GM19025 (cell line): ENCODE measurements around the gene GALNT6.

Experiments used
- ATAC-seq: cut with Tn5 transposase; IDR thresholded peaks from one replicate; pipeline ENCODE4 v1.9.1; 2021; ENCODE audit warnings: mild to moderate bottlenecking, low read depth, moderate library complexity; ENCODE audit not compliant: unreplicated experiment

Gene GALNT6

DNA sequence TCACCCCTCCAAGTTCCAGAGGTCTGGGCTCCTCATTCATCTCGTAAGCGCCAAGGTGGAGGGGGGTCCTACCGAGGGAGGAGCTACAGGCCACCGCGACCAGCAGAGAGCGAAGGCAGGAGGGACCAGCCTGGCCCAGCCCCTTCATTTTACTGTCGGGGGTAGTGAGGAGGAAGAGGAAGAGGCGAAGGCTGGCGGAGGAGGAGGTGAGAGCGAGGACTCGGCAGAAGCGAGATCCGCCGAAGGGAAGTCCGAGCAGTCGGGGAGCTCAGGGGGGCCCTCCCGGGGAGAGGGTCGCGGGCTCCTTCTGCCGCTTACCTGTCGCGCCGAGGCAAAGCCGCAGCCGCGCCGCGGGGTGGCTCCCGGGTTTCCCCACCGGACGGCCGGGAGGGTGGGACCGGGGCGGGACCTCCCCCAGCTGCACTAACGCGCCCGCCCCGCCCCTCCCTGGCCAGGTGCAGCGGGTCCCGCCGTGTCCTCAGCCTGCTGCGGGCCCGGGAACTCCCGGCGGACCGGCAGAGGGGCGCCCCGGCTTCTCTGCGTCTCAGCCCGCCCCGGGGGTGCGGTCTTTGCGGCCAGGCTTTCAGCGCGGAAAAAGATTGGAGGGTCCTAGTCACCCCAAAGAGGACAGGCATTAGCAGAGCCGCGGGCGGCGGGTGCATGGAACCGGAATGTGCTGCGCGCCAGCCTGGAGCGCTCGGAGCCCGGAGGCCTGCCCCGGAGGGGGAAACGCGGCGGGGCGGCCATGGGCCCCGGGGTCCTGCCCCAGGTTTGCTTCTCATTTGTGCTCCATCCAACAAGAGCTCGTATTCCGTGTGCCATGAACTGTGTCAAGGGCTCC lies at the start of gene GALNT6:
Gene GALNT6, minus strand, starts transcription at position 124 of the 841 bp plus-strand sequence. CDS start 11,625 bp downstream, outside the sequence.
- ATAC-seq = peak; percentile 44

DNA sequence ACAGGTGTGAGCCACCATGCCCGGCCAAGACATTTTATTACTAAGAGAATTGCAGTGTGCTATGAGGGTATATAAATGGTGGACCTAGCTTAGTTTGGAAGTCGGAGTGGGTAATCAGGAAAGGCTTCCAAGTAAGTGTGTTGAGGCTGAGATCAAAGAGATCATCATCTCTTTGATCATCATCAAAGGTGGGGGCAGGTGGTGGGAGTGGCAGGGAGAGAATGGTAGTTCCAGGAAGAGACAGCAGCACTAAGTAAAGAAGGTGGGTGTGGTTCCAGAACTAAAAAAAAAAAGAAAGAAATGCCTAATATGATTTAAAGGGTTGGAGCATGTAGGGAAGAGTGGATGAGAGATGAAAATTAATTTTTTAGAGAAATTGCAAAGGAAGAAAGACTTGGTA lies 48.1 kb upstream of the GALNT6 start:
- ATAC-seq = no peak

DNA sequence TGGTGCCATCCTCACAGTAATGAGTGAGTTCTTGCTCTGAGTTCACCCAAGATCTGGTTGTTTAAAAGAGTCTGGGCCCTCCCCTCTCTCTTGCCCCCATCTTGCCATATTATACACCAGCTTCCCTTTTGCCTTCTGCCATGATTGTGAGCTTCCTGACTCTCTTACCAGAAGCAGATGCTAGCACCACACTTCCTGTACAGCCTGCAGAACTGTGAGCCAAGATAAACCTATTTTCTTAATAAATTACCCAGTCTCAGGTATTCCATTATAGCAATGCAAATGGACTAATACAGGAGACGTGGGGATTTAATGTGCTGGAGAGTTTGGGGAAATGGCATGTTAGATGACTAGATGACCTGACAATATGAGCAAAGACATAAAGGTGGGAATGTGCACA lies 46.2 kb upstream of the GALNT6 start:
- ATAC-seq = no peak

GRCh38 chr12:51434305-51434704 lies 43.1 kb upstream of the GALNT6 start:
- no peak for ATAC-seq

- no peak for ATAC-seq
Measured at GRCh38 chr12:51432921-51433320, 41.7 kb upstream of the GALNT6 start.

GRCh38 chr12:51430196-51430895 lies 39.1 kb upstream of the GALNT6 start:
- ATAC-seq = no peak

DNA sequence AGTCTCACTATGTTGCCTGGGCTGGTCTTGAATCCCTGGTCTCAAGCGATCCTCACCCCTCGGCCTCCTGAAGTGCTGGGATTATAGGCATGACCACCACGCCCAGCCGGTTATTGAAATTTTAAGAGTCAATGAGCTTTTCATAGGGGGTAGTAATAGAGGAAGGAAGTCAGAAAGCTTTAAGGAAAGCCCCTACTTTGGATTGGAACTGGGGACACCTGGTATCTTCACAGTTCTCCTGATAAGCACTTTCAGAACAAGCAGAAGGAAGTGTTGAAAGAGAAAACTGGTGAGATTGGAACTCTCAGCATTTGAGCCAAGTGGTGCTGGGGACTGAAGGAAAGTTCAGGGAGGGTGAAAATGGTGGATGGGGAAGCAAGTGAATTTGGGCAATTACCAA lies 38.5 kb upstream of the GALNT6 start:
- no peak for ATAC-seq

- ATAC-seq = no peak
Measured at GRCh38 chr12:51428256-51428655, 37.0 kb upstream of the GALNT6 start.

DNA sequence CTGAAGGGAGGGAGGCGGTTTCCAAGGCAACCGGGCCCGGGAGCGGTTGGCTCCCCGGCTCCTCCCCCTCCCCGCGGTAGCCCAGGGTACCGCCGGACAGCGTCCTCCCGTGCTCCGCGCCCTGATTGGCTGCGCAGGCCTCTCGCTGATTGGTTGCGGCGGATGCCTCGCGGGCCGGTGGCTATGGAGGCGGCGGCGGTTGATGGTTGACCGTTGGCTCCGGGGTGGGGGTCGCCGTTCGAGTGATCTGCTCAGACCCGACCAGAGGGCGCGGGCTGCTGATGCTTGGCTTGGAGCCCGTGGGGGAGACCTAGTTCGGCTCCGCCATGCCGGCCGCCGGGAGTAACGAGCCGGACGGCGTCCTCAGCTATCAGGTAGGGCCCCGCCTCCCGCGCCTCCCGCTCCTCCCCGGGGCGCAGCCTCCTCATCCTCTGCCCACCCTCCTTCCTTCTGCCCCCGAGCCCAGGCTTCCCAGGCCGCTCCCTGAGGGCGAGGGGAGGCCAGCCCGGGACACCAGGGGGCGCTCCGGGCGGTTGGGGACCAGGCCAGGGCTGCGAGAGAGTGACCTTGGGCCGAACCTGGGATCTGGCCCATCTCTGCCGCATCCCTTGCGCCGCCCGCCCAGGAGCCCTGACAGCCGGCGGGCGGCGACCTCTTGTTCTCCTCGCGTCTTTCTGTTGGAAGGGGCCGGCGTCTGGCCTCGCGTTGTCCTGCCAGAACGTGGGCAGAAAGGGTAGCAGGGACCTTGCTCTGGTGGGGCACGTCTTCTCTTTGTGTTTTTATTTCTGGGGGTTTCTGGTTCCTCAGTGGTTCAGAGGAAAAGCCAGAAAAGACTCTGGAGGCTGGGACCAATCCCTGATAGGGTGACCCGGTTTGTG lies 33.7 kb upstream of the GALNT6 start, which contains the start of gene SLC4A8:
Gene SLC4A8, plus strand, starts transcription at position 170 of the 878 bp plus-strand sequence. Its CDS starts 157 bp downstream, at position 327.
- peak; percentile 81 for ATAC-seq

- ATAC-seq = no peak
Measured at GRCh38 chr12:51424094-51424661, 33.0 kb upstream of the GALNT6 start.

- no peak for ATAC-seq
Measured at GRCh38 chr12:51421266-51421884, 30.2 kb upstream of the GALNT6 start.

- ATAC-seq = no peak
Measured at GRCh38 chr12:51419425-51420193, 28.4 kb upstream of the GALNT6 start.

- ATAC-seq = no peak
Measured at GRCh38 chr12:51417826-51418225, 26.6 kb upstream of the GALNT6 start.

- no peak for ATAC-seq
Measured at GRCh38 chr12:51415931-51416330, 24.7 kb upstream of the GALNT6 start.

DNA sequence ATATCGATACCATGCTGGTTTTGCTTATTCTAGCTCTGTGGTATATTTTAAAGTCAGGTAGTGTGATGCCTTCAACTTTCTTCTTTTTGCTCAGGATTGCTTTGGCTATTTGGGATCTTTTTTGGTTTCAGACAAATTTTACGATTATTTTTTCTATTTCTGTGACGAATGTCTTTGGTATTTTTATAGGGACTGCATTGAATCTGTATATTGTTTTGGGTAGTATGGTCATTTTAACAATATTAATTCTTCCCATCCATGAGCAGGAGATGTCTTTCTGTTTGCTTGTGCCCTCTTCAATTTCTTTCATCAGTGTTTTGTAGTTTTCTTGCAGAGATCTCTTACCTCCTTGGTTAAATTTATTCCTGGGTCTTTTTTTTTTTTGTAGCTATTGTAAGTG lies 22.6 kb upstream of the GALNT6 start:
- ATAC-seq = no peak

DNA sequence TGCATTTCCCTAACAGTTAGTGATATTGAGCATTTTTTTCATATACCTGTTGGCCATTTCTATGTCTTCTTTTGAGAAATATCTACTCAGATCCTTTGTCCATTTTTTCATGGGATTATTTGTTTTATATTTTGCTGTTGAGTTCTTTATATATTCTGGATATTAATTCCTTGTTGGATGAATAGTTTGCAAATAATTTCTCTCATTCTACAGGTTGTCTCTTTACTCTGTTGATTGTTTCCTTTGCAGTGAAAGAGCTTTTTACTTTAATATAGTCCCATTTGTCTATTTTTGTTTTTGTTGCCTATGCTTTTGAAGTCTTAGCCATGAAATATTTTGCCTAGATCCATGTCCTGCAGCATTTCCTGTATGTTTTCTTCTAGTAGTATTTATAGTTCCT lies 21.9 kb upstream of the GALNT6 start:
- no peak for ATAC-seq

DNA sequence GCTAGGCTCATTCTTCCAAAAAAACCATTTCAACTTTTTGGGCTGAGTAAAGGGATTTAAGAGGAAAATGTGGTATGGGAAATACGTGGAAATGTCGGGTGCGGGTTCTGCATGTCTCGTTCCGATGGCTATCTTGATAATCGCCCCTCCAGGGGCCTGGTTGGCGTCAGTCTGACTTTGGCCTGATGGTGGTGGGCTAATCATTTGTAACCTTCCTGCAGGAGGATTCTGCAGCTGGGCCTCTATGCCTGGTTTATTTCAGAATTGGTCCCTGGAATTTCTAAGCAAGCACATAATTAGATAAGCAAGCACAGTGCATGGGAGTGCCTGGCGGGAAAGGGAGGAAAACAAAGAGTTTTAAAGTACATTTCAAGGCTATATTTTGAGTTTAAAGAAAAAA lies 18.6 kb upstream of the GALNT6 start:
- no peak for ATAC-seq

DNA sequence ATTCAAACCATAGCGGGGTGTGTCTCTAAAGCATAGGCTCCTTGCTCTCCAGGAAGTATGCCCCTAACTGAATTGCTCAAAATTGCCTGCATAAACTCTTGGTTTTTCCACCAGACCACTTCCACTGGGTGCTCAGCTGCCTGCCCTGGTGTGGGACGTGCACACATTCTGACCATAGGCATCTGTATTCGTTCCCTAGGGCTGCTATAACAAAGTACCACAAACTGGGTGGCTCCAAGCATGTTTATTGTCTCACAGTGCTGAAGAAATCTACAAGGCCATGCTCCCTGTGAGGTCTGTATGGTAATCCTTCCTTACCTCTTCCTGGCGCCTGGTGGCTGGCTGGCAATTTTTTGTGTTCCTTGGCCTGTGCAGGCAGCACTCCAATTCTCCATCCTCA lies 16.4 kb upstream of the GALNT6 start:
- no peak for ATAC-seq

DNA sequence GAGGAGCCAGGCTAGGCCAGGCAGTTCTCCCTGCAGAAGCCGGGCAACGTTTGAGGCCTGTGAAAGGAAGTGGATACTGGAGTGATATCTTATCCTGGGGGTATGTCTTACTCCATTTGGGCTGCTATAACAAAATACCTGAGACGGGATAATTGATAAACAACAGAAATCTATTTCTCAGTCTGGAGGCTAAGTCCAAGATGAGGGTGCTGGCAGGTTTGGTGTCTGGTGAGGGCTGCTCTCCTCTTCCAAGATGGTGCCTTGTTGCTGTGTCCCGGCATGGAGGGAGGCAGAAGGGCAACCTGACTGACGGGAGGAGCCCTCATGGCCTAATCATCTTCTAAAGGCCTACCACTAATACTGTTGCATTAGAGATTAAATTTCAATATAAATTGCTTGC lies 15.7 kb upstream of the GALNT6 start:
- no peak for ATAC-seq
